SIG-M5 treated with dmso at 0.1 percent for 504 hours (cell line): ENCODE data around the gene PDXP.
"Not testable (repeated sequence)": the region's sequence is repeated elsewhere in the genome, so short reads cannot be mapped to it uniquely, and the experiment has no call there.

Source experiments
- DNase-seq: peaks from one replicate; lab custom pipeline; 2025; ENCODE audit not compliant: unreplicated experiment; lab: John Stamatoyannopoulos, UW

Gene PDXP

DNA sequence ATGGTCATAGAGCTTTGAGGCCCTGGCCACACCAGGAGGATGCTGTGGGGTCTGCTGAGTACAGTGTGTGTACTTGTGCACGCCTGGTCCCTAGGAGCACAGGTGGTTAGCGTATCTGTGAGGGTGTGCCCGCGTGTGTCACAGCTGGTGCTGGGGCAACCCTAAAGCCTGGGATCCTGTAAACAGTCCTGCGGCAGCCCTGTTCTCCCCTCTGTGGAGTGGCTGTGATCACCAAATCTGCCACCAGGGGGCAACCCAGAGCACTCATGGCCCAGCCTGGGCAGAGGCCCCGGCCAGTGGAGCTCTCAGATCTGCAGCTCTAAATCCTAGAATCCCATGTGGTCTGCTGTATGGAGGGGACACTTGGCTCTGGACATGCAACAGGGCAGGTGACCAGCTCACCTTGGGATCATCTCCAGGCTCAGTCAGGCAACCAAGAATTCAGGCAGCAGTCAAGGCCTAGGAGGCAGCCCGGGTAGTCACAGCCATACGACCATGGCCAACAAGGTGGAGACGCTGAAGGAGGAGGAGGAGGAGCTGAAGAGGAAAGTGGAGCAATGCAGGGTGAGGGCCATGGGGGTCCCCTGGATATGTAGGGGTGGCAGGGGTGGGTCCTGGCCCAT is 15.2 kb upstream of the PDXP start:
- DNase-seq: peak; percentile 61

DNA sequence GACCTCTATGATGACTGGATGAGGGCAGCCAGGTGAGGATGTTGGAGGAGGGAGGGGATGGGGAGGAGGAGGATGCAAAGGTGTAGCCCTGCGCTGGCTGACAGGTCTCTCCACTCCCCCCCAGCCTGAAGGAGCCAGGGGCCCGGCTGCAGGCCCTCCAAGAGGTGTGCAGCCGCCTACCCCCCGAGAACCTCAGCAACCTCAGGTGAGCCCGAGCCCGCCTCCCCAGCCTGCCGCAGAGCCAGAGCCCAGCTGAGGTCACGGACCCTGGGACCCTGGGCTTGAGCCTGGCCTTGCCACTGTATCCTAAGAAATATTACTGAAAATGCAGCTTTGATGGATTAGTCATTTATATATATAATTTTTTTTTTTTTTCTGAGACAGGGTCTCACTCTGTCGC is 11.2 kb upstream of the PDXP start:
- no peak for DNase-seq

DNA sequence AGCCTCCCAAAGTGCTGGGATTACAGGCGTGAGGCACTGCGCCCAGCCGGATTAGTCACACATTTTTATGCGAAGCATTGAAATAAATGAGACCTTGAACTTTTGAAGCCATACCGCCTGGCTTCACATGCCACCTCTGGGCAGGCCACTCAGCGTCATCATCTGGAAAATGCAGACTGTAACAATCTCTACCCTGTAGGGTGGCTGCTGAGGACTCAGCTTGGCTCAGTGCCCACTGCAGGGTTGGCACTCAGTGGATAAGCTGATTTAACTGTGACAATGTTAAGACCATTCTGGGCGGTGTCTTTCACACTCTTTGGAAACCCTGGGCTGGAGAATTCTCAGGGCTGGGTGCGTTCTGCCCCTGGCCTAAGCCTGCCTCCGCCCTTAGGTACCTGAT is 10.6 kb upstream of the PDXP start:
- no peak for DNase-seq

DNA sequence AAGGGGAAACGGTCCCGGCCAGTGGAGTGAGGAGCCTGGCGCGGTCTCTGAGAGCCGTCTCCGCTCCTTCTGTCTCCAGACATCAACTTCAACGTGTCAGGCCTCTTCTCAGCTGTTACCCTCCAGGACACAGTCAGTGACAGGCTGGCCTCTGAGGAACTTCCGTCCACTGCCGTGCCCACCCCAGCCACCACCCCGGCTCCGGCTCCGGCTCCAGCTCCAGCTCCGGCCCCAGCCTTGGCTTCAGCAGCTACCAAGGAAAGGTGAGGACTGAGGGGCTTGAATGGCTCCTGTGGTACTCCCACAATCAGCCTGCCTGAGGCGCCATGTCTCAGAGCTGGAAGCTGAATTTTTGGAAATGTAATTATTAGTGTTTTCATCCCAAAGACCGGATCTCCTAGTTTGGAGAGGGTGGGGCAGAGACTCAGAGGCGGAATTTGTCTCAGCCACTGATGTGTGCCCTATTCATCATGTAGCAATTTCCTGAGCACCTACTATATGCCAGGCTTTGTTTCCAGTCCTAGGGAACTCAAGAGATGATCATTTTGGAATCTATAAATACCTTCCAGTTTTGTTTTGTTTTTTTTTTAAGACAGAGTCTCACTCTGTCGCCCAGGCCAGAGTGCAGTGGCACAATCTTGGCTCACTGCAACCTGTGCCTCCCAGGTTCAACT is 7.9 kb upstream of the PDXP start:
- no peak for DNase-seq

DNA sequence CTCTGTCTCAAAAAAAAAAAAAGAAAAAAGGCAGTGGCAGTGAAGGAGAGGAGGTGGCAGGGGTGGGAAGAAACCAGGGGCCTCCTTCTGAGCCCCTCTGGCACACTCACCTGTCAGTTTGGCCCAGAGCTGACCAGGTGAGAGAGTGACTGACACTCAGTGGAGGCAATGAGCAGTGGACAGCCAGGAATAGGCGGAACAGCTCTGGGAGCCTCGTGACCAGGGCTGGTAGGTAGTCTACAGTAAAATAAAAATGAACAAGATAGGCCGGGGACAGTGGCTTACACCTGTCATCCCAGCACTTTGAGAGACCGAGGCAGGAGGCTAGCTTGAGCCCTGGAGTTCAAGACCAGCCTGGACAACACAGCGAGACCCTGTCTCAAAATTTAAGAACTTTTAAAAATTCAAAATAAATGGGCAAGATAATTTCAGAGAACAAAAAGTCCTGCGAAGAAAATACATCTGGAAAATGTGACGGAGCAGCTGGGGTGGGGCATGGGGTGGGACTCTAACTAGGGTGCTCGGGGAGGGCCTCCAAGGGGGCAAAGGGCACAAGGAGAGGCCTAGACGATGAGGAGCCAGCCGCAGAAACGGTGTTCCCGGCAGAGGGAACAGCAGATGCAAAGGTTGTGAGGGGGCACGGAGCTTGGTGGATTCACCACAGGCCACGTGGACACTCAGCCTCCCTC is 3.8 kb upstream of the PDXP start:
- no peak for DNase-seq

DNA sequence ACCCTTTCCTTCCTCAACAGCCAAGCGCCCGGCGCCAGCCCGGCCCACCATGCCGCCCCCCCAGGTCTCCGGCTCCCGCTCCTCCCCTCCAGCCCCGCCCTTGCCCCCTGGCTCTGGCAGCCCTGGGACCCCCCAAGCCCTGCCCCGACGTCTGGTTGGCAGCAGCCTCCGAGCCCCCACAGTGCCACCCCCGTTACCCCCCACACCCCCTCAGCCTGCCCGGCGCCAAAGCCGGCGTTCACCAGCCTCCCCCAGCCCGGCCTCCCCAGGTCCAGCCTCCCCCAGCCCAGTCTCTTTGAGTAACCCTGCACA is 3.3 kb upstream of the PDXP start:
- DNase-seq: no peak

DNA sequence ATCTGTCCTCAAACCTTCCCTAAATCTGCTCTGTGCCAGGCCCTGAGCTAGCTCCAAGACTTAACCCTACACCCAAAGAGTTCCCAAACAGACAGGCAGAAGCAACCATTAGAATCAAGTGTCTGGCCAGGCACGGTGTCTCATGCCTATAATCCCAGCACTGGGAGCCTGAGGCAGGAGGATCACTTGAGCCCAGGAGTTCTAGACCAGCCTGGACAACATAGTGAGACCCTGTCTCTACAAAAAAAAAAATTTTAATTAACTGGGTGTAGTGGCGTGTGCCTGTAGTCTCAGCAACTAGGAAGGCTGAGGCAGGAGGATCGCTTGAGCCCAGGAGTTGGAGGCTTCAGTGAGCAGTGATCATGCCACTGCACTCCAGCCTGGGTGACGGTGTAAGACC is 1.9 kb upstream of the PDXP start:
- DNase-seq: not testable (repeated sequence)

DNA sequence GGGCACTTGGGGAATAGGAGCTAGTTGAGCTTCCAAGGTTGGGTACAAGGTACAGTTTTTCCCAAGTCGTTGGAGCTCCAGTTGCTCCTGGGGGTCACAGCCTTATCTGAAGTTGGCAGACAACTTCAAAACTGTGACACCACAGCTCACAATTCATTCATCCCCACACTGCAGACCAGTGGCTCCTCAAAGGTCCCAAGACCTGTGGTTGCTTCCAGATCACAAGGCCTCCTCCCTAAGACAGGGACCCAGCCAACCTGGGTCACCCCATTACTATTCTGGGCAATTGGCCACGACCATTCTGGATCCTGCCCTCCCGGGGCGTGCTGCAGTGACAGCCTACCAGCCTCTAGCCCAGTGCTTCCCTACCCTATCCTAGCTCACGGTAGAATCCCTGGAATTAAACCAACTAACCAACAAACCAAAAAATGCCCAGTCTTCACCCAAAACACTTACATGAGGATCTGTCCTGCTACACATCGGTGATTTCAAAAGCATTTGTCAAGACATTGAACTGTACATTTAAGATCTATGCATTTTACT is 862 bp upstream of the PDXP start:
- no peak for DNase-seq

DNA sequence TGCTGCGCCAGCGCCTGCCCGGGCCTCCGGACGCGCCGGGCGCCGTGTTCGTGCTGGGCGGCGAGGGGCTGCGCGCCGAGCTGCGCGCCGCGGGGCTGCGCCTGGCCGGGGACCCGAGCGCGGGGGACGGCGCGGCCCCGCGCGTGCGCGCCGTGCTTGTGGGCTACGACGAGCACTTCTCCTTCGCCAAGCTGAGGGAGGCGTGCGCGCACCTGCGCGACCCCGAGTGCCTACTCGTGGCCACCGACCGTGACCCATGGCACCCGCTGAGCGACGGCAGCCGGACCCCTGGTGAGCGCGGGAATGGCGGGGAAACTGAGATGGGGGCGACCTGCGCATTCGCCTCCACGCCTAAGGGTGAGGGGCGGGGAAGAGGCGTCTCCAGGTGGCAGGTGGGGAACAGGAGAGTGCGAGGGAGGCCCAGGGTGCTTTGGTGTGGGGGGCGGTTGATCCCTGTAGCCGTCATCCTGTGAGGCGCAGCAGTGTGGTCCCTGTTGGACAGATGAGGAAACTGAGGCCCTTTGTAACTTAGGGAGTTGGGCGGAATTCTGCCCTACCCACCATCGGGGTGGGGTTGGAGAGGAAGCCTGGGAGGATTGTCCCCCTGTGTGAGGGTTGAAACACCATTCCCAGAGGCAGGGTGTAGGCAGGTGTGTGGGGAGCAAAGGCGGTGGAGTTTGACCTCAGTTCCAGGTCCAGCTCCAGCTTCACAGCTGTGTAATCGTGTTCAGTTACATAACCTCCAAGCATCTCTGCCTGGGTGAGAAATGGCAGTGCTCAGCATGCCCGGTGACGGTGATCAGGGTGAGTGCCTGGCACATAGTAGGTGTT is 758 bp downstream of the PDXP start:
- DNase-seq: no peak

DNA sequence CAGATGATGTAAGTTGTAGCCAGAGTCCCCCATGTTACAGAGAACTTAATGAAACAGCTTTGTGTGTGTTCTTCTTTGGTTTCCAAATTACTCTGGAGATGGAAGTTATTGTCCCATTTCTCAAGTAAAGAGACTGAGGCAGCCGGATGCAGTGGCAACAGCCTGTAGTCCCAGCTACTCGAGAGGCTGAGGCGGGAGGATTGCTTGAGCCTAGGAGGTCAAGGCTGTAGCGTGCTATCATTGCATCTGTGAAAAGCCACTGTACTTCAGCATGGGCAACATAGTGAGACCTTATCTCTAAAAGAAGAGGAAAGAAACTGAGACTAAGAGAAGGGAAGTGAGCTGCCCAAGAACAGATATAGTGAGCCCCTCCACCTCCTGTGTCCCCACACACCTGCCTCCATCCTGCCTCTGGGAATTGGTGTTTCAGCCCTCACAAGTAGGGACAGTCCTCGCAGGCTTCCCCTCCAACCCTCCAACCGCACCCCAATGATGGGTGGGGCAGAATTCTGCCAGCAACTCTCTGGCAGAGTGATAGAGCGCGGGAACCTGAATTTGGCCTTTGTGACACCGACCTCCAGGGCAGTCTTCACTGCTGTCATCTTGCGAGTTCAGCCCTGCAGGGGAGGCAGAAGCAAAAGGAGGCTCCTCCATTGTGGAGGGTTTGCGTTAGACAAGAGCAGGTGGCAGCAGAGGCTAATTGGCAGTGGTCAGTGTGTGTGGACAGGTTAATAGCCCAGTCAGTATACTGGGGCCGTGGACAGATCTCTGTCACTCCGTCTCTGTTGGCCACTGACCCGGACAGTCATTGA is 1.6 kb downstream of the PDXP start:
- DNase-seq: no peak

DNA sequence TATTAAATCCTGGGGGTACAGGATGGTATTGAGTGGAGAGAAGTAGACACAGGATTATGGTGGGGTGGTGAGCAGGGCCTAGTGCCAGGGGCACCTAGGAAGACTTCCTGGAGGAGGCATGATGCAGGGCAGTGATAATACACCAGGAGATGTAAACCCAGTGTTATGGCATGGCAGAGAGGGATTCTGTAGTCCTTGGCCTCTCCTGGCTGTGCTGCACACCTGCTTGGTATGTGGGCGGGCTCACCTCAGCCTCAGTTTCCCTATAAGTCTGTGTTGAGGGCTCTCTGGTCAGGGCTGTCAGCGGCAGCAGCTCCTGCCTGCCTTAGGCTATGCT is 2.2 kb downstream of the PDXP start:
- DNase-seq: no peak

DNA sequence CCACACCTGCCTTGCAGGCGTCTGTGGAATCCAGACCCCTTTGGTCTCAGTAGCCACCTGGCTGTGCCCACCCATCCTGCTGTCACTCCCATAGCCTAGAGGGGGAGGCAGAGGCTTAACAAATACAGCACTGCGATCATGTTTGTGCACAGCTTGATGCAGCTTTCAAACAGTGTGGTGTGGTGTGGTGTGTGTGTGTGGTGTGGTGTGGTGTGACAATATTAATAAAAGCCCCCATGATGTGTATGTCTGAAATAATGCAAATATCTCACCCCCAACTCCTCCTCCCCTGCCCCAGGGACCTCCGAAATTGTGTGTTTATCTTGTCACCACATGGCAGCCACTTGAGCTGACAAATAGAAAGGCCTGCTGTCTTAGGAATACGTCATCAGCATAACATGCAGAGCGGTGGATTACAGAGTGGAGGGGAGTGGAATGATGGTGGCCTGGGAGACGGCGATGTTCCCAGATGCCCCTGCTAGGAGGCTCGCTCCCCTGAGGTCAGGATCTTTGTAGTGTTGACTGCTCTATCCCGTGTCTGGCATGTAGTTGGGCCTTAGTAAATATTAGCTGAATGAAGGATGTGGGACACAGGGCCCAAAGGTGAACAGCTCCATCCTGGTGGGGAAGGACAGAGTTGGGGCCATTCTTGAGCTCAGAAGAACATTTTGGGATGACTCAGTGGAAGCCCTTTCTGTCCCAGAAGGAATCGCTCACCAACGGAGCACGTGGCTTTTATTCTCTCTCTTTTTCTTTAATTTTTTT is 2.8 kb downstream of the PDXP start:
- DNase-seq: no peak

DNA sequence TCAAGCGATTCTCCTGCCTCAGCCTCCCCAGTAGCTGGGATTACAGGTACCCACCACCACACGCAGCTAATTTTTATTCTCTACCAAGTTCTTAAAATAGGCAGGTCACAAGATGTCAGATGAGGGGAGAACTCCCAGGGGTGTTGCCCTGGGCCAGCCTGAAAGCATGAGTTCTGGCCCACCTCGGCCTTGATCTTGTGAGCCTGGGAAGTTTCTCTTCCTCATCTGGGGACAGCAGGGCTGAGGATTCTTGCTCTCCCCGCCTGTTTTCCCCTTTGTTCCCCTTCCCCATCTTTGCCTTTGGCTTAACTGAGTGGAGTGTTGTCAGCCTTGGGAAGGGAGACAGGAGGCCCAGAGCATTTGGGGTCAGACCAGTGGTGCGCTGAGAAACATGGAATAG is 3.5 kb downstream of the PDXP start:
- no peak for DNase-seq

DNA sequence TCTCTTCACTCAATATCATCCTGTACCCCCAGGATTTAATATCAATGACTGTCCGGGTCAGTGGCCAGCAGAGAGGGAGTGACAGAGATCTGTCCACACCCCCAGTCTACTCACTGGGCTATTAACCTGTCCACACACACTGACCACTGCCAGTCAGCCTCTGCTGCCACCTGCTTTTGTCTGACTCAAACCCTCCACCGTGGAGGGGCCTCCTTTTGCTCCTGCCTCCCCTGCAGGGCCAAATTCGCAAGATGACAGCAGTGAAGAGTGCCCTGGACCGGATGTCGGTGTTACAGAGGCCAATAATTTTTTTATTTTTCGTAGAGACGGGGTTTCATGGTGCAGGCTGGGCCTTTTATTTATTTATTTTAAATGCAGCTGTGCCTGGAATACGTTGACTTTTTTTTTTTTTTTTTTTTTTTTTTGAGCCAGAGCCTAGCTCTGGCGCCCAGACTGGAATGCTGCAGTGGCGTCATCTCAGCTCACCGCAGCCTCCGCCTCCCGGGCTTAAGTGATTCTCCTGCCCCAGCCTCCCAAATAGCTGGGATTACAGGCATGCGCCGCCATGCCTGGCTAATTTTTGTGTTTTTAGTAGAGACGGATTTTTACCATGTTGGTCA is 5.1 kb downstream of the PDXP start:
- no peak for DNase-seq

DNA sequence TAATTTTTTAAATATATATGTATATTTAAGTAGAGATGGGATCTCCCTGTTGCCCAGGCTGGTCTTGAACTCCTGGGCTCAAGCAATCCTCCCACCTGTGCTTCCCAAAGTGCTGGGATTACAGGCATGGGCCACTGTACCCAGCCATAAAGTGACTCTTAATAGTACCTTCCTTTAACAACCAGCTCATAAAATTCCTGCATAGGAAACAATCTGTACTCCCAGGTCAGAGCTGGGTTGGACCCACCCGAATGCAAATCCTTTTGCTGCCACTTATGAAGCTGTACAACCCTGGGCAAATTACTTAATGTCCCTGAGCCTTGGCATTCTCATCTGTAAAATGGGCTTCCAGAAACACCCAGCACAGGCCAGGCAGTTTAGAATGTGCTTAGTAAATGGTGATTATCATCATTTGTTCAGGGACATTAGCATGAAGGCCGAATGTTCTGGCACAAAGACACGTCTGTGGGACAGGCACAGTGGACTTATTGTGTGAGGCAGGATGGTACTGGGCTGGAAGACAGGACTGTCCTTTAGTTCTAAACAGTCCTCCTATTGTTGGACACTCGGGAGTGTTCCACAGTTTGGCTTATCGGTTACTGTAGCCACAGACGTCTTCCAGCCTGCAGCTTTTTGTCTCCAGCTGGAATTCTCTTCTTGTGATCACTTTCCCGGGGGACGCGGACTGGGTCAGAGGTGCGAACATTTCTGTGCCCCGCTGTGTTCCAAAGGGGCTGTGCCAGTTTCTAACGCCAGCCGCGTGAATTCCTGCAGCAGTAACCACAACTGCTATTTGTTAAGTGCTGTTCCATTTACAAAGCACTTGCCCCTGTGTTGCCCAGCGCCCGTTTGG is 6.0 kb downstream of the PDXP start:
- DNase-seq: no peak

DNA sequence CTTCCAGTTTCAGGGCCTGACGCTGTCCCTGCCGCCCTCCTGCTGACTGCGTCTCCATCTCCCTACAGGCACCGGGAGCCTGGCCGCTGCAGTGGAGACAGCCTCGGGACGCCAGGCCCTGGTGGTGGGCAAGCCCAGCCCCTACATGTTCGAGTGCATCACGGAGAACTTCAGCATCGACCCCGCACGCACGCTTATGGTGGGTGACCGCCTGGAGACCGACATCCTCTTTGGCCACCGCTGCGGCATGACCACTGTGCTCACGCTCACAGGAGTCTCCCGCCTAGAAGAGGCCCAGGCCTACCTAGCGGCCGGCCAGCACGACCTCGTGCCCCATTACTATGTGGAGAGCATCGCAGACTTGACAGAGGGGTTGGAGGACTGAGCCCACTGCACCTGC is 7.0 kb downstream of the PDXP start:
- no peak for DNase-seq

DNA sequence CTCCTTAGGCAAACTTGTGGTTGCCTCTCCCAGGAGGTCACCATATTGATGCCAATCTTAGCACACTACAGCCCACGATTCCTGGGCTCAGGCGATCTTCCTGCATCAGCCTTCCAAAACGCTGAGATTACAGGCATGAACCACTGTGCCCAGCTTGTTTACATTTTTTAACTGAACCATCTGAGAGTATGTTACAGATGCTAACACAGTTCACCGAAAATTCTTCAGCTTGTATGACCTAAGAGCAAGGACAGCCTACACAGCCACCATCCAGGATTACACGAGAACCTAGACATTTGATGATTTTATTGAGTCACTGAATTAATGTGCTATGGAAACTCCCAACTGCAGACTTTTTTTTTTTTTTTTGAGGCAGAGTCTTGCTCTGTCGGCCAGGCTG is 11.1 kb downstream of the PDXP start:
- DNase-seq: no peak

DNA sequence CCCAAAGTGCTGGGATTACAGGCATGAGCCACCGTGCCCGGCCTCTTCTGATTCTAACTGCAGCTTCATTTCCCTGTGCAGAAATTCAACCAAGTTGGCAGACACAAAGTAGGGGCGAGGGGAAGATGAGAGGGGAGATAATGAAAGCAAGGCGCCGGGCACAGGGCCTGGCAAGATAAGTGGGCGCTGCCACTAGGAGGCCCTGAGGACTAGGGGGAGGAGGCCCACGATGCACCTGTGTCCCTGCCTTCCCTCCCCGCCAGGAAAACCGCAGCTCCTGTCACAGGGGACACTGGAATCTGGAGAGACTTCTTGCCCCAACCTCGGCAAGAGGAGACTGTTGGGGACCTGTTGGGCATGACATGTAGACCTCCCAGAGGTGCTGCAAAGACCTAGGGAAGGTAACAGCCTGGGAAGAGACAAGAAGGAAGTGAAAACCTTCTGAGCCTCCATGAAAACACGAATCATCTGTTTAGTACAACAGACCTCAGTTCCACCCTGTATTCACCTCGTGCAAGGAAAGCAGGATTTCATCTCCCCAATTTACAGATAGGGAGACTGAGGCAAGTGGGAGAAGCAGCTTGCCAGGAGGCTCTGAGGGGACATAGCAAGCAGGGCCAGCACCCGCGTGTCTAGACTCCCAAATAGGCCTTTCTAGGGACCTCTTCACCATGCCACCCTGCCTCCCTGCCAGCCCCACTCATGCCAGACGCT is 13.8 kb downstream of the PDXP start:
- DNase-seq: no peak
